Activated gamma-delta T cell (primary cell): Measurements from ENCODE around the gene CD247.

ENCODE experiments used
- DNase-seq: peaks from one replicate; lab custom pipeline; 2025; lab: John Stamatoyannopoulos, UW

Gene CD247

GRCh38 chr1:167542109-167543032 lies 24.0 kb upstream of the CD247 start:
- no peak for DNase-seq

GRCh38 chr1:167541610-167542009 lies 23.3 kb upstream of the CD247 start:
- DNase-seq, result no peak

GRCh38 chr1:167541003-167541402 lies 22.7 kb upstream of the CD247 start:
- no peak for DNase-seq

DNA sequence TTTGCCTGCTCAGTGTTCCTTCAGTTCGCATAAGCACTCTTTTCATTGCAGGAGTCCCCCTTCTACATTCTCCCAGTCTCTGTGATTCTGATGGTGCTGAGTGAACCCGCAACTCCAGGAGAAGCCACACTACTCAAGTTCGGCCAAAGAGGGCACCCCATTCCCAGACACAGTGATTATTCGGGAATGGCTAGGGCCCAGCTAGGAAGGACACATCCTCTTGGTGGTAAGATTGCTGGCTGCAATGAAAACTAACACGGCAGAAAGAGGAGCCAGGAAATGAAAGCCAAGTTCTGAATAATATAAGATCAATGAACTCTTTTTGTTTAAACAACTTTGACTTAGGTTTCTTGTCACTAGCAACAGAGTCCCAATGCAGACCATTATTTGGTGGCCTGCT lies 20.3 kb upstream of the CD247 start:
- DNase-seq, result no peak

GRCh38 chr1:167533851-167534300 lies 15.5 kb upstream of the CD247 start:
- DNase-seq, result no peak

DNA sequence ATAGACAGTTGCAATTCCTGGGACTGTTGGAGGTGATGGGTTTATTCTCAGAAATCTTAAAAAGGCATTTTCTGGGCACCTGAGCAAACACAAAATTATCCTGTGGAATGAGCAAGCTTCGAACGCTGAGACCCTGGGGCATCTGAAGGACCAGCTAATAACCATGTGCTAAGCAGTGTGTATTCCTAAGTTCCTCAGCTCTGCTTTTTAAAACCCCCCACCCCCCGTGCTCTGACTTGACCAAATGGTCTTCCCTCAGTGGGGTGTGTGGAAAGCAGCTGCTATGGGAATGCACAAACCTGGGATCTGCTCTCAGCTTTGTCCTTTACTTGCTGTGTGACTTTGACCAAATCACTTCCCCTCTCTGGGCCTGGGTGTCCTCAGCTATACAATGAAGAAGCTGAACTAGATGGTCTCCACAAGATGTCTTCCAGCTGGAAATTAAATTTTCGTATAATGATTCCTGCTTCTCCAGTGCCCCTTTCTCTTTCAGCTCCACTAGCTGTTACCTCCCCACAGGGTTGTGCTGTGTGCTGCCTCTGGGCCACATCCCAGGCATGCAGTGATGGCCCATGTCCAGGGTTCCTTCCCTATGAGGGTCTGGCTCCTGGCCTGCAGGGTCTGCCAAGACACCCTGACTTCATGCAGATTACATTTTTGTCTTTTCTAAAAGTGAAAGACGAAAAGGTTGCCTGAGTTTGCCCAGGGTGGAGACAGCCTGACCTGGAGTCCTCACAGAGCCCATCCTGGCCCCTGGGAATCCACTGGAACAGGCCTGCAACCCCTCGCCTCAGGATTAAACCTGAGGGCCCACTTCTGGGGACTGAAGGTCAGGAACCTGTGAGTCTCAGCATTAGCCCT lies 14.9 kb upstream of the CD247 start:
- DNase-seq, result no peak

- DNase-seq, result no peak
These were observed 14.0 kb upstream of the CD247 start for GRCh38 chr1:167532375-167532774.

DNA sequence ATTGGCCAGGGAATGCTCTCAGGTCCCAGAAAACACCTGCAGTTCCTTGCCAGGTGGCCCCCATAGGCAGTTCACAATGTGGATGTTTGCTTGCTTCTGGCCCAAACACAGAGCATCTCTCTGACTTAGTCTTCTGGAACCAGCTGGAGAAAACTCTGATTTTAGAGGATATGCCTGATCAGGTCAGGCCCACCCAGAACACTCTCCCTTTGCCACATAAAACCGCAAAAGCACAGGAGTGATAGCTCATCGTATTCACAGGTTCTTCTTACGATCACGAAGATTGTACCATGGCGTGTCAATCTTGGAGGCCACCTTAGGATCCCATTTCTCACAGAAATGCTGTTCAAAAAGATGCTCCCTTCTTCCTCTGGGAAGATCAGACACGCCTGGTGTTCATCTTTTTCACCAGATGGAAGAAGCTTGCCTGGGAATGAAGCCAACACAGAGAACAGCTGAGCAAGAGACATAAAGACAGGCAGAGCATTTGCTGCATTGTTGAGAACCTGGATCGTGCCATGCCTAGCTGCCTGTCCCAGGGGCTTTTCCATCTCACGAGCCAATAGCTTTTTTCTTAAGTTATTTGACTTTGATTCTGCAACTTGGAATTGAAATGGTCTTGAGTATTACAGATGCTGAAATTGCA lies 11.6 kb upstream of the CD247 start:
- no peak for DNase-seq

- DNase-seq, result no peak
These were observed 9.9 kb upstream of the CD247 start for GRCh38 chr1:167528057-167528728.

DNA sequence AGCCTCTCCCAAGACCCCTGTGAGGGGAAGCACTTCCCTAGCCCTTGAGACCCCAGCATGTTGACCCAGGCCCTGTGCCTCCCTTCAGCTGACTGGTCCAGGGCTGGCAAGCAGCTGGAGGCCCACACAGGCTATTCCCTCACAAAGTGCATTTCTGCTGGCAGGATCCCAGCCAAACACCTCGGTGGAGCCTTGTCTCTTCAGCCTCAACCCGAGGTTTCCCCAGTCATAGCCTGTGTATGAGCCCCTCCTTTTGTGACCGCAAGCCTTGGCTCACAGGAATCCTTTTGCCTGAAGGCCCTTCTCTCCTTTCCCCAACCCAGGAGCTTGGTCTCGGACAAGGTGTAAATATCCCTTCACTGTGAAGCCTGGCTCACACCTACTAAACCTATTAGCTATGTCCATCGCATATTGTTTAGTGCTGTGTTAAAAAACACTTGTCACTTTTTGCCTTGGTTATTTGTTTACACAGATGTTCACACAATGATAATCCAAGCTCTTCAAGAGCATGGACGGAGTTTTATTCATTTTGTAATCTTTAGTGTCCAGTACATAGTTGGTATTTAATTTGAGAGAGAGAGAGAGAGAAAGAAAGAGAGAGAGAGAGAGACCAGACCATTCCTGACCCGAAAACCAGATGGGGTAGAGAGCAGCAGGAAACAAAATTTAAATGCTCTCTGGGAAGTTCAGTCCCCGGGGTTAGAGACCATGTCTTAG lies 8.5 kb upstream of the CD247 start:
- no peak for DNase-seq

- DNase-seq, result no peak
These were observed 6.3 kb upstream of the CD247 start for GRCh38 chr1:167524651-167525050.

DNA sequence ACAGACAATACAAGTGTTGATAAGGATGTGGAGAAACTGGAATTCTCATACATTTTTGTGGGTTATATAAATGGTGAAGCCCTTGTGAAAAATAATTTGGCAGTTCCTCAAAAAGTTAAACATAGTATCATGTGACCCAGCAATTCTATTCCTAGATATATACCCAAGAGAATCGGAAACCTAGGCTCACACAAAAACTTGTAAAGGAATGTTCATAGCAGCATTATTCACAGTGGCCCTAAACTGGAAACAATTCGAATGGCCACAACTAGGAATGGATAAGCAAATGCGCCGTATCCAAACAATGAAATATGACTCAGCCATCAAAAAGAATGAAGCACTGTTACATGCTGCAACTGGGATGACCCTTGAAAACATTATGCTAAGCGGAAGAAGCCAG lies 3.9 kb upstream of the CD247 start:
- DNase-seq, result no peak

DNA sequence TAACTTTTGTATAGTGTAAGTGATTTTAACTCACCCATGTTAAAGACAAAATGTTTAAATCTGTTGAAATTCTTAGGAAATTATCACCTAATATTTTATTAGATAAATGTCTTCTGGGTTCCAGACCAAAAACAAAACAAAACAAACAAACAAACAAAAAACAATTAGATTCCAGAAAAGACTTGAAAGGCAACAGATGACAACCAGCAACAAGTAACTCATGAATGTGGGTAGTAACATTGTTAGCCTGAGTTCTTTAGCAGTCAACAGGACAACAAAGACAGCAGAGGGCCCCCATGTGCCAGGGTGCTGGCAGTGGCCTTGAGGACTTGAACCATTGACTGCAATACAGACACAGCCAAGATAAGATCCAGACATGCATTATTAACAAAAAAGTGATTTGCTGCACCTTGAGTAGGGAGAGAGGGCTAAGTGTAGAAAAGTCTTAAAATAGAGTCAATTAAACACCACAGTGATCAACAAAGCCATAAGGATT lies 2.4 kb upstream of the CD247 start:
- DNase-seq, result no peak

DNA sequence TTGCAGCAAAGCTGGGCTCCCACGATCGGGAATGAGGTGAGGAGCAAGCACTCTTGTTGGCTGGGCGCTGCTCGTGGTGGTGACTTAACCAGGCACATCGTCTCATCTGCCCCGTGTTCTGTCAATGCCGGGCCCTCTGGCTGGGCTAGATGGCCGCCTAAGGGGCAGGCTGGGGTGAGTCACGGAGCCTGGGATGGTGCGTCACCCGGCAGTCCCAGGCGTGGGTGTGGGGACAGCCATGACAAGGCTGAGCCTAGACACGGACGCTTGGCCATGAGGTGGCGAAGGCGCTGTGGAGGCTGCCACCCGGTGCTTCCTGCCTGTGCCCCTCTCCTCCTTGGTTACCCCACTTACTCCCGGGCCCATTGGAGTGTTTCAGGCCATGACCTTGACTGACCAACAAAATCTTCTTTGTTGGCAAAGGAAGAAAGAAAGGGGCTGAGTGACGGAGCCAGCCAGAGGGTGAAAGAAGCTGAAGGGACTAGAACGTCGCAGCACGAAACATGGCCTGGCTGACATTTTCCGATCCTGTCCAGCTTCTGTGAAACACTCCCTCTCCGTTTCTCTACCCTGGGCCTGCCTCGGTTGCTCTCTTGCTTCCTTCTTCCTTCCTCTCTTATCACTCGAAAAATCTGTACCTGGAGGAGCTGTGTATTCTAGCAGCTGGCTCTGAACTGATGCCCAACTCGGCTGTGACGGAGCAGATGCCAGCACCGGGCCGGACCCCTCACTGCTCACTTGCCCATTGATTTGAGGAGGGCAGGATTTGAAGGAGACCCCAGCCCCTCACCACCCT lies 596 bp downstream of the CD247 start:
- DNase-seq, result peak; percentile 82

GRCh38 chr1:167516404-167517388 lies 1.6 kb downstream of the CD247 start:
- no peak for DNase-seq

DNA sequence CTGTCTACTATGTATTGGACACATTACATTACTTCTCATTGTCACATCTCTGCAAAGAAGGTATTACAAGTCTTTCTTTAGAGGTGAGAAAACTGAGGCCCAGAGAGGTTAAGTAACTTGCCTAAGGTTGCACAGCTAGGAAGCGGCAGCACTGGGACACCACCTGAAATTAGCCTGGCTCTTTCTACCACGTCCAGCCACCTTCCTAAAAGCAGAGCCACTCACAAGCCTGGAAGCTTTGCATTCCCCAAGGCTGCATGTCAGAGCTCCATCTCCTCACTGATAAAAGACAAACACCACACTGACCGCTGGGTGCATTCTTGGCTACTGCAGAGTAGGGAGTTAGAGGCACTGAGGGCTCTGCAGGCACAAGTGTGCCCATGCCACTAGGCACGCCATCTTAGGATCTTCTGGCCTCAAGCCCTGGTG lies 2.4 kb downstream of the CD247 start:
- DNase-seq, result no peak

- DNase-seq, result no peak
These were observed 2.9 kb downstream of the CD247 start for GRCh38 chr1:167515461-167515860.

- DNase-seq, result no peak
These were observed 4.0 kb downstream of the CD247 start for GRCh38 chr1:167514288-167514687.
